ENCODE results near the gene CAPNS1. TPM values are rescaled to one million over a fixed set of nuclear protein-coding genes. Genes with fewer than 3 reads are reported as not detected.

The CAPNS1 gene
- total and polyA plus RNA-seq, 8 donors: 93.7 to 575 (median 153) TPM

GRCh38 chr19:36114721-36115452, 25.0 kb upstream of the CAPNS1 start, which contains the start of gene POLR2I:
Gene POLR2I (minus strand): TSS chr19:36114875. CDS start chr19:36114856, 19 bp downstream.
- TF ChIP-seq POLR2AphosphoS5 (IDR thresholded peaks at IDR 0.05) (peak; percentile 84 to 95 (median 92)), POLR2A (IDR thresholded peaks at IDR 0.05) (peak in 1 of 4 donors; percentile 58), EP300 (IDR thresholded peaks at IDR 0.05) (no peak)
- TF ChIP-seq, protein P1, sequence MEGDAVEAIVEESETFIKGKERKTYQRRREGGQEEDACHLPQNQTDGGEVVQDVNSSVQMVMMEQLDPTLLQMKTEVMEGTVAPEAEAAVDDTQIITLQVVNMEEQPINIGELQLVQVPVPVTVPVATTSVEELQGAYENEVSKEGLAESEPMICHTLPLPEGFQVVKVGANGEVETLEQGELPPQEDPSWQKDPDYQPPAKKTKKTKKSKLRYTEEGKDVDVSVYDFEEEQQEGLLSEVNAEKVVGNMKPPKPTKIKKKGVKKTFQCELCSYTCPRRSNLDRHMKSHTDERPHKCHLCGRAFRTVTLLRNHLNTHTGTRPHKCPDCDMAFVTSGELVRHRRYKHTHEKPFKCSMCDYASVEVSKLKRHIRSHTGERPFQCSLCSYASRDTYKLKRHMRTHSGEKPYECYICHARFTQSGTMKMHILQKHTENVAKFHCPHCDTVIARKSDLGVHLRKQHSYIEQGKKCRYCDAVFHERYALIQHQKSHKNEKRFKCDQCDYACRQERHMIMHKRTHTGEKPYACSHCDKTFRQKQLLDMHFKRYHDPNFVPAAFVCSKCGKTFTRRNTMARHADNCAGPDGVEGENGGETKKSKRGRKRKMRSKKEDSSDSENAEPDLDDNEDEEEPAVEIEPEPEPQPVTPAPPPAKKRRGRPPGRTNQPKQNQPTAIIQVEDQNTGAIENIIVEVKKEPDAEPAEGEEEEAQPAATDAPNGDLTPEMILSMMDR (IDR thresholded peaks at IDR 0.05): peak in 1 of 7 experiments; percentile 8
- Histone ChIP-seq H3K27ac (peak within 1 kb of the TSS; percentile 88 to 92 (median 92)), H3K4me1 (peaks cover 20 to 46% (median 36%) of the 10 kb centered on the region in 4 donors), H3K4me3 (peak within 1 kb of the TSS; percentile 83 to 94 (median 88)), H3K36me3 (peaks cover 32 to 63% (median 63%) of the 10 kb centered on the region in 4 donors), H3K27me3 (no peaks in the 10 kb centered on the region), H3K9me3 (no peaks in the 10 kb centered on the region)
- 0% methylated on average over 38 to 60 of the region's 60 CpGs for WGBS, 5 donors
- intact Hi-C loops (cut with DNase I; ENCODE audit: low total_unique reads): no loop called here
- peak; percentile 99 to 100 for DNase-seq

DNA sequence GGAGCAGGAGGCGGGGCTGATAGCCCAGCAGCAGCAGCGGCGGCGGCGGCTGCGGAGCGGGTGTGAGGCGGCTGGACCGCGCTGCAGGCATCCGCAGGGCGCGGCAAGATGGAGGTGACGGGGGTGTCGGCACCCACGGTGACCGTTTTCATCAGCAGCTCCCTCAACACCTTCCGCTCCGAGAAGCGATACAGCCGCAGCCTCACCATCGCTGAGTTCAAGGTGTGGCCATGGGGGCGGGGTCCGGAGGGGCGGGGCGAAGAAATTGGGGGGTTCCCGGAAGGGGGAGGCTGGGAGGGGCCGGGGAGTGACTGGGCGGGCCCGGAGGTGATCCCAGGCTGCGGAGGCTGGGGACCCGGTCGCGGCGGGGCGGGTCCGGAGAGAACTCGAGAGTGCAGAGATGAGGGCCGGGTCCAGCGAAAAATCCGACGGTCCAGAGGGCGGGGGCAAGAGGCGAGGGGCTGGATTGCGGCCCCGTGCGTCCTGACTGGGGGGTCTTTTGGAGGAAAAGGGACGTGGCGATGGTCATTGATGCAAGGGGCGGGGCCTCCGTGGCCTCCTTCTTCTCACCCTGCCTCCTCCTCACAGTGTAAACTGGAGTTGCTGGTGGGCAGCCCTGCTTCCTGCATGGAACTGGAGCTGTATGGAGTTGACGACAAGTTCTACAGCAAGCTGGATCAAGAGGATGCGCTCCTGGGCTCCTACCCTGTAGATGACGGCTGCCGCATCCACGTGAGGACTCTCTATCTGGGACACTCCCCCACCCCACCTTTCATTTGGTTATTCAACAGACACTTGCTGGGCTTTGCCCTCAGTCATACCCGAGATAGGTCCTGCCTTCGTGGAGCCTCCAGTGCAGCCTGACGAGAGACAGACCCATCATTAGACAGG, 24.2 kb upstream of the CAPNS1 start, which contains the start of gene TBCB:
TBCB (plus strand) TSS at position 16 of the 891 bp plus-strand sequence; CDS start at position 109, 93 bp downstream.
- TF ChIP-seq, protein P1 (IDR thresholded peaks at IDR 0.05): no peak
- TF ChIP-seq POLR2AphosphoS5 (IDR thresholded peaks at IDR 0.05): peak in 2 of 3 donors; percentile 72 to 78
- Histone ChIP-seq H3K36me3 (peaks cover 34 to 71% (median 67%) of the 10 kb centered on the region in 4 donors), H3K9me3 (no peaks in the 10 kb centered on the region), H3K27me3 (no peaks in the 10 kb centered on the region), H3K4me1 (peaks cover 20 to 50% (median 36%) of the 10 kb centered on the region in 4 donors), H3K27ac (peak within 1 kb of the TSS; percentile 88 to 92 (median 92)), H3K4me3 (peak within 1 kb of the TSS; percentile 83 to 94 (median 88))
- peak in 1 of 2 donors; percentile 84 for DNase-seq
- intact Hi-C loops (cut with DNase I; ENCODE audit: low total_unique reads): no loop called here
- WGBS, 5 donors: 3 to 5% (median 4%) methylated on average over 31 to 59 of the region's 59 CpGs

- Histone ChIP-seq H3K36me3 (peaks cover 32 to 71% (median 64%) of the 10 kb centered on the region in 4 donors), H3K27me3 (no peaks in the 10 kb centered on the region), H3K4me1 (peaks cover 20 to 50% (median 36%) of the 10 kb centered on the region in 4 donors), H3K9me3 (no peaks in the 10 kb centered on the region), H3K27ac (peak overlapping the region; percentile 88 to 92 (median 92)), H3K4me3 (peak overlapping the region in 3 of 4 donors; percentile 84 to 94 (median 92))
- intact Hi-C loops (cut with DNase I; ENCODE audit: low total_unique reads): no loop called here
- DNase-seq: no peak
- WGBS, 5 donors: 80 to 100% (median 90%) methylated on average over 1 of the region's 1 CpG
- no peak for TF ChIP-seq POLR2AphosphoS5 (IDR thresholded peaks at IDR 0.05)
Observed at GRCh38 chr19:36116344-36116637, 23.6 kb upstream of the CAPNS1 start.

DNA sequence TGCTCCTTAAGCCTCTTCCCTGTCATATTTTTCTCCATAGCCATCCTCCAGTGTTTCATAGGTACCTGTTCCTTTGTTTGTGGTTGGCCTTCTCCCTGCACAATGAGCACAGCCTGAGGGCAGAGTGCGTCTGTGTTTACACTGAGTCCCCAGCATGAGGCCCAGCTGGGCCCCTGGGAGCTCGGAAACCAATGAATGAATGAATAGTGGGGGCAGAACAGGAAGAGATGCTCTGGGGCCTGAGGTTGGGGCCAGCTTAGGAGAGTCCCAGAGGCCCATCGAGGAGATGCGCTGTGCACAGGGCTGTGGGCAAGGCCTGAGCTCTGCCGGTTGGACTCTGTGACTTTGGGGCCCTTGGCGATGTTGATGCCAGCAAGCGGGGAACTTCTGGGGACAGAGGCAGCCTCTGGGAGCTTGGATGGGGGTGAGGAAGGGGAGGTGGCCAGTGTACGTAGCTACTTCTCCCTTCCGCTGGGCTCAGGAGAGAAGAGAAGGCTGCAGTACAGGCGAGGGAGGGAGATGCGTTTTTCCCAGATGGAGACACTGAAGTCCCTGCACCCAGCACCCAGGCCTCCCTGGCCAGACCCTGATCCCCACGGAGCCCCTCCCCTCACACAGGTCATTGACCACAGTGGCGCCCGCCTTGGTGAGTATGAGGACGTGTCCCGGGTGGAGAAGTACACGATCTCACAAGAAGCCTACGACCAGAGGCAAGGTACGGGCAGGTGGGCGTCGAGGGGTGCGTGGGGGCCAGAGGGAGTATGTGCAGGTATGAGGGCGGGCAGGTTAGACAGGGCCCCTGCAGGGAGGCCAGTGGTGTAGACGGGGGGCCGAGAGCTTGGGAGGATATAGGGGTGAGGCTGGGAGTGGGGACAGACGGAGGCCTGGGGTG, 19.5 kb upstream of the CAPNS1 start:
- Histone ChIP-seq H3K4me3 (no peak overlapping the region), H3K36me3 (peaks cover 31 to 88% (median 81%) of the 10 kb centered on the region in 4 donors), H3K27me3 (no peaks in the 10 kb centered on the region), H3K4me1 (peaks cover 12 to 34% (median 19%) of the 10 kb centered on the region in 4 donors), H3K9me3 (no peaks in the 10 kb centered on the region), H3K27ac (no peak overlapping the region)
- 87 to 93% (median 88%) methylated on average over 26 of the region's 26 CpGs for WGBS, 5 donors
- no peak for TF ChIP-seq EP300 (IDR thresholded peaks at IDR 0.05)
- TF ChIP-seq, protein P1 (IDR thresholded peaks at IDR 0.05): no peak
- TF ChIP-seq POLR2A (IDR thresholded peaks at IDR 0.05): no peak
- no peak for TF ChIP-seq POLR2AphosphoS5 (IDR thresholded peaks at IDR 0.05)
- intact Hi-C loops (cut with DNase I; ENCODE audit: low total_unique reads): loop anchor here (5.0 kb wide), 1 partner anchor 47 kb away; no protein-coding TSS in a partner anchor
- no peak for DNase-seq

Data from stomach (tissue), 9 donors.